Measurements from ENCODE around the gene CERS4. TPM values are rescaled to one million over a fixed set of nuclear protein-coding genes. Genes with fewer than 3 reads are reported as not detected.
A peak's percentile ranks its signal among the peaks of the same experiment; 100 is the strongest.

CERS4 gene
- total RNA-seq, 1 experiment from 2014 or later, result 43.9 TPM

DNA sequence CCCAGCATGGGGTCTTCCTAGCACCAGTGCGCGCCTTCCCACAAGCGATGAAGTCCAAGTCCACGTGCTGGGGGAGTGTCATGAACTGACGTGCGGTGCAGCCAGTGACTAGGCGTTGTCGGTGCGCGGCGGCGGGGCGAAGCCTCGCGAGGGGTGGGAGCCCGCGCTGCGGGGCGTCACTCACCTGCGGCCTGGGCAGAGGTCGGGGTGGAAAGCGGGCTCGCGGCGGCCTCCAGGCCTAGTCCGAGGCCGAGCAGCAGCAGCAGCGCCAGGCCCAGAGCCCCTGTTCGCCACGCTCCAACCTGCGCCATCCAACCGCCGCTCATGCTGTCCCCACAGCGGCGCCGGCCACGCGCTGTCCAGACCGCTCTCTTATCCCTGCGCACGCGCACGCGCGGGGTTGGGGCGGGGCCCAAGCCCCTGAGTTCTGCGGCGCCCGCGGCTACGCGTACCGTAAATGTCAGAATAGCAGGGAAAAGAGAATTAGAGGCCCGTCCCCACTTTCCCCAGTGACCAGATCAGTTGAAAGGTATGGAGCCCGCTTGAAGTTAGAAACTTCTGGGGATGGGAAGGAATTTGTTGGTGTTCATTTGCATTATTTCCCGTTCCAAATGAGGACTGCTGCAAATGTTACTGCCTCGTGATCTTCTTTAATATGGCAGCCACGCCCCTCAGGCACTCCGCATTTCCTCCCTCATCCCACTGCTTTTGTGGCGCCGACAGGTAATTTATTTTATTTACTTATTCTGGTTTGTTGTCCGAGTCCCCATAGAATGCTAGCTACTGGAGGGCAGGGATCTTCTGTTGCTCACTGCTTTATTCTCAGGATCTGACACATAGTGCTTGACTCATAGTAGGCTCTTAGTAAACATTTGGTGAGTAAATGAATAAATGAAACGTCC is 99.0 kb downstream of the CERS4 start, which contains the start of gene CD320:
CD320 (minus strand) TSS at position 394 of the 902 bp plus-strand sequence; CDS start at position 326, 68 bp downstream.
- ChIA-PET CTCF (interaction anchor here (0.5 to 1.0 kb wide), 2 partner anchors 27 to 211 kb away, joined by 3 to 5 read pairs; no protein-coding TSS in a partner anchor), POLR2A (ENCODE audit: unreplicated experiment) (no interaction called here)
- Histone ChIP-seq H3K36me3 (ENCODE audit: low read depth, low read length) (peaks cover 13% of the 10 kb centered on the region; the same call in 1 of the 2 replicates), H3K27ac (ENCODE audit: low read length) (peak within 1 kb of the TSS; percentile 79), H3K9me3 (ENCODE audit: low read length) (no peaks in the 10 kb centered on the region), H3K4me2 (ENCODE audit: low read length) (peak within 1 kb of the TSS; percentile 91), H3F3A (ENCODE audit: low read length, unreplicated experiment) (peaks cover 11% of the 10 kb centered on the region), H4K20me1 (ENCODE audit: low read length) (no peaks in the 10 kb centered on the region), H3K4me3 (ENCODE audit: low read length) (peak within 1 kb of the TSS; percentile 77), H3K4me1 (ENCODE audit: insufficient read depth, low read length) (peaks cover 44% of the 10 kb centered on the region), H2AFZ (ENCODE audit: low read length) (peak within 1 kb of the TSS; percentile 62), H3K79me2 (ENCODE audit: low read length) (peaks cover 30% of the 10 kb centered on the region), H3K27me3 (ENCODE audit: low read length) (no peaks in the 10 kb centered on the region), H3K9ac (ENCODE audit: low read length) (peak within 1 kb of the TSS; percentile 88), H3K9me2 (replicated peaks; ENCODE audit: low read length) (no peaks in the 10 kb centered on the region)
- TSS peak; percentile 68 for BruUV-seq (replicated peaks)
- TF ChIP-seq EZH2 (IDR thresholded peaks at IDR 0.05; ENCODE audit: low read length, unreplicated experiment) (no peak), EZH2phosphoT487 (IDR thresholded peaks at IDR 0.05; ENCODE audit: borderline replicate concordance, low read length) (no peak), CTCF (conservative IDR thresholded peaks at IDR 0.05; ENCODE audit: low read depth, low read length) (no peak)
- intact Hi-C loops (cut with micrococcal nuclease), result no loop called here
- DNase-seq (peak; percentile 96), ATAC-seq (peak; percentile 84)

DNA sequence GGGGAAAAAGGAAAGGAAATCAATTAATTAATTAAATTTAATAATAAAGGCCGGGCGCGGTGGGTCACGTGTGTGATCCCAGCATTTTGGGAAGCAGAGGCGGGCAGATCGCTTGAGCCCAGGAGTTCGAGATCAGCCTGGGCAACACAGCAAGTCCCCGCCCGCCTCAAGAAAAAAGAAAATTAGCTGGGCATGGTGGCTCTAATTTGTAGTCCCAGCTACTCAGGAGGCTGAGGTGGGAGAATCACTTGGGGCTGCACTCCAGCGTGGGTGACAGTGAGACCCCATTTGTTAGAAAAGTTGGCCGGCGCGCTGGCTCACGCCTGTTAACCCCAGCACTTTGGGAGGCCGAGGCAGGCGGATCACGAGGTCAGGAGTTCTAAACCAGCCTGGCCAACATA is 99.7 kb downstream of the CERS4 start:
- POLR2A ChIA-PET (ENCODE audit: unreplicated experiment), result no interaction called here
- H3K4me1 ChIP-seq (ENCODE audit: insufficient read depth, low read length), result peaks cover 44% of the 10 kb centered on the region

More for the DNA sequence above, 99.7 kb downstream of the CERS4 start:
- no peak for DNase-seq
- Histone ChIP-seq H3K9me3 (ENCODE audit: low read length) (no peaks in the 10 kb centered on the region), H3K27me3 (ENCODE audit: low read length) (no peaks in the 10 kb centered on the region), H3K9me2 (replicated peaks; ENCODE audit: low read length) (no peaks in the 10 kb centered on the region), H3K9ac (ENCODE audit: low read length) (peak overlapping the region; percentile 88), H2AFZ (ENCODE audit: low read length) (no peak overlapping the region), H3K4me3 (ENCODE audit: low read length) (0 out of 2 replicates have a peak overlapping the region, but pooled peaks have one; percentile 25), H3K4me2 (ENCODE audit: low read length) (peak overlapping the region; percentile 91), H3K79me2 (ENCODE audit: low read length) (peaks cover 30% of the 10 kb centered on the region), H4K20me1 (ENCODE audit: low read length) (no peaks in the 10 kb centered on the region), H3K27ac (ENCODE audit: low read length) (peak overlapping the region; percentile 79), H3F3A (ENCODE audit: low read length, unreplicated experiment) (peaks cover 11% of the 10 kb centered on the region), H3K36me3 (ENCODE audit: low read depth, low read length) (peaks cover 13% of the 10 kb centered on the region; the same call in 1 of the 2 replicates)
- no peak for ATAC-seq
- intact Hi-C loops (cut with micrococcal nuclease), result no loop called here
- CTCF ChIA-PET, result interaction anchor here (1.0 kb wide), 1 partner anchor 26 kb away, joined by 3 read pairs; no protein-coding TSS in a partner anchor
- no TSS peak for BruUV-seq (replicated peaks)
- TF ChIP-seq EZH2phosphoT487 (IDR thresholded peaks at IDR 0.05; ENCODE audit: borderline replicate concordance, low read length), result no peak
- TF ChIP-seq EZH2 (IDR thresholded peaks at IDR 0.05; ENCODE audit: low read length, unreplicated experiment), result no peak
- TF ChIP-seq CTCF (conservative IDR thresholded peaks at IDR 0.05; ENCODE audit: low read depth, low read length), result no peak
